Measurements from ENCODE around the gene KDM3B. TPM values are rescaled to one million over a fixed set of nuclear protein-coding genes. Genes with fewer than 3 reads are reported as not detected.

Gene KDM3B, protein sequence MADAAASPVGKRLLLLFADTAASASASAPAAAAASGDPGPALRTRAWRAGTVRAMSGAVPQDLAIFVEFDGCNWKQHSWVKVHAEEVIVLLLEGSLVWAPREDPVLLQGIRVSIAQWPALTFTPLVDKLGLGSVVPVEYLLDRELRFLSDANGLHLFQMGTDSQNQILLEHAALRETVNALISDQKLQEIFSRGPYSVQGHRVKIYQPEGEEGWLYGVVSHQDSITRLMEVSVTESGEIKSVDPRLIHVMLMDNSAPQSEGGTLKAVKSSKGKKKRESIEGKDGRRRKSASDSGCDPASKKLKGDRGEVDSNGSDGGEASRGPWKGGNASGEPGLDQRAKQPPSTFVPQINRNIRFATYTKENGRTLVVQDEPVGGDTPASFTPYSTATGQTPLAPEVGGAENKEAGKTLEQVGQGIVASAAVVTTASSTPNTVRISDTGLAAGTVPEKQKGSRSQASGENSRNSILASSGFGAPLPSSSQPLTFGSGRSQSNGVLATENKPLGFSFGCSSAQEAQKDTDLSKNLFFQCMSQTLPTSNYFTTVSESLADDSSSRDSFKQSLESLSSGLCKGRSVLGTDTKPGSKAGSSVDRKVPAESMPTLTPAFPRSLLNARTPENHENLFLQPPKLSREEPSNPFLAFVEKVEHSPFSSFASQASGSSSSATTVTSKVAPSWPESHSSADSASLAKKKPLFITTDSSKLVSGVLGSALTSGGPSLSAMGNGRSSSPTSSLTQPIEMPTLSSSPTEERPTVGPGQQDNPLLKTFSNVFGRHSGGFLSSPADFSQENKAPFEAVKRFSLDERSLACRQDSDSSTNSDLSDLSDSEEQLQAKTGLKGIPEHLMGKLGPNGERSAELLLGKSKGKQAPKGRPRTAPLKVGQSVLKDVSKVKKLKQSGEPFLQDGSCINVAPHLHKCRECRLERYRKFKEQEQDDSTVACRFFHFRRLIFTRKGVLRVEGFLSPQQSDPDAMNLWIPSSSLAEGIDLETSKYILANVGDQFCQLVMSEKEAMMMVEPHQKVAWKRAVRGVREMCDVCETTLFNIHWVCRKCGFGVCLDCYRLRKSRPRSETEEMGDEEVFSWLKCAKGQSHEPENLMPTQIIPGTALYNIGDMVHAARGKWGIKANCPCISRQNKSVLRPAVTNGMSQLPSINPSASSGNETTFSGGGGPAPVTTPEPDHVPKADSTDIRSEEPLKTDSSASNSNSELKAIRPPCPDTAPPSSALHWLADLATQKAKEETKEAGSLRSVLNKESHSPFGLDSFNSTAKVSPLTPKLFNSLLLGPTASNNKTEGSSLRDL (N-terminal part only)
- total RNA-seq (2022; extraction: Qiagen RNA extraction; ENCODE audit: low read depth): 34.8 to 48.6 TPM (median 42.1 TPM) in 5 replicates

GRCh38 chr5:138352071-138352721 is at the start of gene KDM3B:
KDM3B (plus strand) TSS chr5:138352685; CDS start chr5:138352796, 111 bp downstream.

DNA sequence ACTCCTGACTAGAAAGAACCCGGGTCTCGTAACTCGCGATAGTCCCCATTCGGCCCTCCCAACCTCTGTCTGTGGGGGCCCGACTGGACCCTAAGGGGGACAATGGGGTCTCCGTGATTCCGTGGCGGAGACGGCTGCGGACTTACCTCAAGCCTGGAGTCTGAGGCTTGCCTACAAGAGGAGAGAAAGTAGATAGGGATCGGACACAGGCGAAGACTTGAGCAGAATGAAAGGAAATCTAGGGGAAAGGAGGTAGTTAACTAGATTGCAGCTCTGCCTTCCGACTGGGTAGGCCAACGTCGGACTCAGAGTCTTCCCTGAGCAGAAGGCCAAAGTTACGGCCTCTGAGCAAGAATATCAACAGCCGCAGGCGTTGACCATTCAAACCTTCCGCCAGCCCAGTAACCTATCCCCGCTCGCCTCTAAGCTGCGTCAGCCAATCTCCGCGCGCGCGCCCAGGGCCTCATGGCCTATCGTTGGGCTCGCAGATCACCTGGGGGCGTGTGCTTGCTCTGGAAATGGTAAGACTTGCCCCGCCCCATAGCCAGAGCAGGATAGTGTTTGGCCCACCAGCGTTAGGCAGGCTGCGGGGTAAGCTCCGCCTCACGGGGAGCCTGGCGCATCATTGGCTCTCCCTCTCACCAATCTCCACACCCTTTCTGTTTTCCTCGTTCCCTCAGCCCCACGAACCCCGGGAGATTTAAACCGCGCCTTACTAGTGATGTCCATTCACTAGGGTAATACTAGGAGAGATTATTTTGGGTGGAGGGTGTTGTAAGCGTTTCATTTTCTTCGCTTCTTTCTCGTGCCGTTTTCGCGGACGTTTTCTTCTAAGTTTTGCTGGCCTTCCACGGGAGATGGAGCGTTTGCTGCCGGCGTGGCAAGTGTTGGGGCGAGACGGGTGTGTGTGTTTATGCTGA is 20.8 kb upstream of the KDM3B start, which contains the start of gene CDC25C:
Gene CDC25C, minus strand, starts transcription at position 356 of the 920 bp plus-strand sequence. CDS start 624 bp downstream, outside the sequence.

GRCh38 chr5:138337685-138338410 is 14.6 kb upstream of the KDM3B start, which contains the start of gene FAM53C:
FAM53C (plus strand) TSS chr5:138338266; CDS start chr5:138341336, 3,070 bp downstream.

GRCh38 chr5:138438724-138439476 is 86.4 kb downstream of the KDM3B start, which contains the start of gene REEP2:
REEP2 (plus strand) TSS chr5:138439057; CDS start chr5:138439209, 152 bp downstream.

GRCh38 chr5:138465261-138466124 is 113.0 kb downstream of the KDM3B start, which contains the start of gene EGR1:
EGR1 (plus strand) TSS chr5:138465479; CDS start chr5:138465762, 283 bp downstream.

Other genes with a start within 250 kb of the KDM3B start
- not detected in 5 replicates for gene NME5, start 213.3 kb upstream of the KDM3B start, total RNA-seq (2022; extraction: Qiagen RNA extraction; ENCODE audit: low read depth)
- 47.6 to 55.3 TPM (median 49.0 TPM) in 5 replicates for gene BRD8, start 174.1 kb upstream of the KDM3B start, total RNA-seq (2022; extraction: Qiagen RNA extraction; ENCODE audit: low read depth)
- 42.0 to 48.1 TPM (median 47.0 TPM) in 5 replicates for gene KIF20A, start 173.6 kb upstream of the KDM3B start, total RNA-seq (2022; extraction: Qiagen RNA extraction; ENCODE audit: low read depth)
- gene CDC23, start 139.4 kb upstream of the KDM3B start, total RNA-seq (2022; extraction: Qiagen RNA extraction; ENCODE audit: low read depth): 20.6 to 33.3 TPM (median 27.7 TPM) in 5 replicates
- gene GFRA3, start 78.1 kb upstream of the KDM3B start, total RNA-seq (2022; extraction: Qiagen RNA extraction; ENCODE audit: low read depth): 0.09 to 0.12 TPM (median 0.12 TPM) in 3 of 5 replicates, not detected in the others
- 10.7 to 12.9 TPM (median 11.2 TPM) in 5 replicates for gene CDC25C, start 20.9 kb upstream of the KDM3B start, total RNA-seq (2022; extraction: Qiagen RNA extraction; ENCODE audit: low read depth)
- gene FAM53C, start 14.4 kb upstream of the KDM3B start, total RNA-seq (2022; extraction: Qiagen RNA extraction; ENCODE audit: low read depth): 19.7 to 22.3 TPM (median 20.9 TPM) in 5 replicates
- gene REEP2, start 86.4 kb downstream of the KDM3B start, total RNA-seq (2022; extraction: Qiagen RNA extraction; ENCODE audit: low read depth): 5.3 to 7.2 TPM (median 6.5 TPM) in 5 replicates
- gene EGR1, start 112.8 kb downstream of the KDM3B start, total RNA-seq (2022; extraction: Qiagen RNA extraction; ENCODE audit: low read depth): 9.3 to 15.3 TPM (median 11.8 TPM) in 5 replicates
- gene ETF1, start 190.6 kb downstream of the KDM3B start, total RNA-seq (2022; extraction: Qiagen RNA extraction; ENCODE audit: low read depth): 105 to 150 TPM (median 122 TPM) in 5 replicates
- 339 to 378 TPM (median 361 TPM) in 5 replicates for gene HSPA9, start 222.7 kb downstream of the KDM3B start, total RNA-seq (2022; extraction: Qiagen RNA extraction; ENCODE audit: low read depth)

All from A549 treated with RU486 at 1 μM for 4 hours (cell line).